HCT116 (cell line): ENCODE measurements around the gene CIAO2B.
"Not testable (repeated sequence)": the region's sequence is repeated elsewhere in the genome, so short reads cannot be mapped to it uniquely, and the experiment has no call there.

Experiments used
- CBX3 ChIP-seq: IDR thresholded peaks from 2 replicates; pipeline ENCODE4 v1.6.1; 2012; ENCODE audit warnings: low read depth
- CTCF ChIP-seq, 3 experiments: fragments of 200-600 bp in 1 of 3; sonication (generic) in 1 of 3; IDR thresholded peaks in 2 of 3; conservative IDR thresholded peaks in 1 of 3; 2 replicates each; pipeline ENCODE4 v1.5.1; 2012 to 2017; ENCODE audit warnings: low read depth in 2 of 3, low read length in 2 of 3, antibody characterized with exemption in 1 of 3, borderline replicate concordance in 1 of 3, control low read depth in 1 of 3, mild to moderate bottlenecking in 1 of 3, mixed read lengths in 1 of 3, mixed run types in 1 of 3, moderate library complexity in 1 of 3; ENCODE audit not compliant: insufficient read depth in 1 of 3
- POLR2A ChIP-seq: IDR thresholded peaks from 2 replicates; pipeline ENCODE4 v1.7.0; 2011; ENCODE audit warnings: borderline replicate concordance; ENCODE audit not compliant: insufficient read depth, insufficient read length; ENCODE audit errors: extremely low read depth
- POLR2AphosphoS5 ChIP-seq: IDR thresholded peaks from 2 replicates; pipeline ENCODE4 v1.6.1; 2011; ENCODE audit warnings: mild to moderate bottlenecking, low read depth, low read length, moderate library complexity
- ZNF274 ChIP-seq: fragments of 200-500 bp; sonication (Bioruptor generic); IDR thresholded peaks from 2 replicates; pipeline ENCODE4 v1.6.1; 2014; ENCODE audit warnings: mild to moderate bottlenecking, low read depth, low read length, inconsistent platforms

DNA sequence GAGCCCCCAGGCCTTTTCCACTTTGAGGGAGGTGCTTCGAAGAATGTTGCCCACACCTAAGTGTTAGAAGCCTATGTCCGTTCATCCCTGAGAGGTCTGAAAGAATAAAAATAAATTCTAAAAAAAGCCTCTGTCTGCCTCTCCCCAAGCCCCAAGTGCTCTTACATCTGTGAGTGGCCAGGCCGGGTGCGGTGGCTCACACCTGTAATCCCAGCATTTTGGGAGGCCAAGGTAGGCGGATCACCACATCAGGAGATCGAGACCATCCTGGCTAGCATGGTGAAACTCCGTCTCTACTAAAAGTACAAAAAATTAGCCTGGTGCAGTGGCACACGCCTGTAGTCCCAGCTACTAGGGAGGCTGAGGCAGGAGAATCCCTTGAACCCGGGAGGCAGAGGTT, 10.8 kb upstream of the CIAO2B start:
- TF ChIP-seq CTCF (IDR thresholded peaks at IDR 0.05 in 2 of 3, conservative IDR thresholded peaks at IDR 0.05 in 1 of 3; ENCODE audit: borderline replicate concordance in 1 of 3, insufficient read depth in 1 of 3, low read depth in 2 of 3, low read length in 2 of 3); ZNF274; POLR2A; POLR2AphosphoS5; CBX3: not testable (repeated sequence)
